ENCODE data around the gene EPHB3.

The EPHB3 gene

DNA sequence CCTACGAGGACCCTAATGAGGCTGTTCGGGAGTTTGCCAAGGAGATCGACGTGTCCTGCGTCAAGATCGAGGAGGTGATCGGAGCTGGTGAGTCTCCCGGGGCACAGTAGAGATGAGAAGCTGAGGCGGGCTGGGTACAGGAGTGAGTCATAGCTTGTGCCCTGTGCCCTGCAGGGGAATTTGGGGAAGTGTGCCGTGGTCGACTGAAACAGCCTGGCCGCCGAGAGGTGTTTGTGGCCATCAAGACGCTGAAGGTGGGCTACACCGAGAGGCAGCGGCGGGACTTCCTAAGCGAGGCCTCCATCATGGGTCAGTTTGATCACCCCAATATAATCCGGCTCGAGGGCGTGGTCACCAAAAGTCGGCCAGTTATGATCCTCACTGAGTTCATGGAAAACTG, 17.9 kb downstream of the EPHB3 start:
- no peak for DNase-seq (ENCODE audit: low read depth in 4 of 4, low spot score in 1 of 4)

DNA sequence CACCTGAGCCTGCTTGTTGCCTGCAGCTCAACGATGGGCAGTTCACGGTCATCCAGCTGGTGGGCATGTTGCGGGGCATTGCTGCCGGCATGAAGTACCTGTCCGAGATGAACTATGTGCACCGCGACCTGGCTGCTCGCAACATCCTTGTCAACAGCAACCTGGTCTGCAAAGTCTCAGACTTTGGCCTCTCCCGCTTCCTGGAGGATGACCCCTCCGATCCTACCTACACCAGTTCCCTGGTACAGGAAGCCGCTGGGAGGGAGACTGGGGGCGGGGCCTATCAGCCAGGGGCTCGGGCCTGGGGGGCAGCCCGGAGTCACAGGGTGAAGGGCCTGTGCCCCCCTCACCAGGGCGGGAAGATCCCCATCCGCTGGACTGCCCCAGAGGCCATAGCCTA, 18.8 kb downstream of the EPHB3 start:
- no peak for DNase-seq (ENCODE audit: low read depth in 4 of 4, low spot score in 1 of 4)

DNA sequence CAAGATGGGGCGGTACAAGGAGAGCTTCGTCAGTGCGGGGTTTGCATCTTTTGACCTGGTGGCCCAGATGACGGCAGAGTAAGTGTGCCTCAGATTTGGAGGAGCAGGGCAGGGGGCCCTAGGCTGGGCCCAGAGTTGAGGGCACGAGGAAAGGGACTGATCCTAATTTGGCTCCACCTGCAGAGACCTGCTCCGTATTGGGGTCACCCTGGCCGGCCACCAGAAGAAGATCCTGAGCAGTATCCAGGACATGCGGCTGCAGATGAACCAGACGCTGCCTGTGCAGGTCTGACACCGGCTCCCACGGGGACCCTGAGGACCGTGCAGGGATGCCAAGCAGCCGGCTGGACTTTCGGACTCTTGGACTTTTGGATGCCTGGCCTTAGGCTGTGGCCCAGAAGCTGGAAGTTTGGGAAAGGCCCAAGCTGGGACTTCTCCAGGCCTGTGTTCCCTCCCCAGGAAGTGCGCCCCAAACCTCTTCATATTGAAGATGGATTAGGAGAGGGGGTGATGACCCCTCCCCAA, 19.8 kb downstream of the EPHB3 start:
- no peak for DNase-seq (ENCODE audit: low read depth in 4 of 4, low spot score in 1 of 4)

DNA sequence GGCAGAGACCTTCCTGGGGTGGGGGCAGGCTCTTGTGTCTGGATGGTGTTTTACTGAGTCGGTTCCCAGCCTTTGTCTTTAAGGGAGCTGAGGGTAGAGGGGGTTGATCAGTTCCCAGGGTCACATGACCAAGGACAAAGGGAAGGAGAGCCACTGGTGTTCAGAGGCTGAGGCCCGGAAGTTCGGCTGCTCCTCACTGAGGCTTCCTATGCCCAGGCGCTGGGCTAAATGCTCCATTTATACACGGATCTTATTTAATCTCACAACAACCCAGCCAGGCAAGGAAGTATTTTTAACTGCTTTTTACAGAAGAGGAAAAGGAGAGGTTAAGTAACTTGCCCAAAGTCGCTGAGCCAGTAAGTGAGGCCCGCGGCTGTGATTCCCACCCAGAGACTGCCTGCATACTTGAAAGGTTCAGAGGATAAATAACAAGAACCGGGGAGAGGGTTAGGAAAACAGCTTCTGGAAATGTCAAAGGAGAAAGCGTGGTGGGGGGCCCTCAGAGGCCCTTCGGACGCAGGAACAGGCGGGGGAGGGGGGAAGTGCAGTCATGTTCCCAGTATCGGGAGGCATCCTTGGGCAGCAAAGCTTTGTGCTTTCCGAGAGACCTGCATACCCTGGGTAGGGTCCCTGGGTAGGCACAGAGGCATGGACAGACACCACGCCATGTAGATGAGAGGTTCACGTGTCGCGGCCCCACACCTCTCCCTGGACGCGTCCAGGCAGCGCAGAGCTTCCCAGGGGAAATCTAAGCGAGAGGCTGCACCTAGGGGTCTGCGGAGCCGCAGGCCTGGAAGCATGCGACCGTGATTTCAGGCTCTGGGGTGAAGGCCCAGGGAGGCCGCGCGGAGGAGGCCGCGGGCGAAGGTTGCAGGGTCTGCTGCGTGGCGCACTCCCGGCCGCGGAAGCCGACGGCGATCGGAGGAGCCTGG, 21.3 kb downstream of the EPHB3 start:
- DNase-seq (ENCODE audit: low read depth in 4 of 4, low spot score in 1 of 4), result no peak

DNA sequence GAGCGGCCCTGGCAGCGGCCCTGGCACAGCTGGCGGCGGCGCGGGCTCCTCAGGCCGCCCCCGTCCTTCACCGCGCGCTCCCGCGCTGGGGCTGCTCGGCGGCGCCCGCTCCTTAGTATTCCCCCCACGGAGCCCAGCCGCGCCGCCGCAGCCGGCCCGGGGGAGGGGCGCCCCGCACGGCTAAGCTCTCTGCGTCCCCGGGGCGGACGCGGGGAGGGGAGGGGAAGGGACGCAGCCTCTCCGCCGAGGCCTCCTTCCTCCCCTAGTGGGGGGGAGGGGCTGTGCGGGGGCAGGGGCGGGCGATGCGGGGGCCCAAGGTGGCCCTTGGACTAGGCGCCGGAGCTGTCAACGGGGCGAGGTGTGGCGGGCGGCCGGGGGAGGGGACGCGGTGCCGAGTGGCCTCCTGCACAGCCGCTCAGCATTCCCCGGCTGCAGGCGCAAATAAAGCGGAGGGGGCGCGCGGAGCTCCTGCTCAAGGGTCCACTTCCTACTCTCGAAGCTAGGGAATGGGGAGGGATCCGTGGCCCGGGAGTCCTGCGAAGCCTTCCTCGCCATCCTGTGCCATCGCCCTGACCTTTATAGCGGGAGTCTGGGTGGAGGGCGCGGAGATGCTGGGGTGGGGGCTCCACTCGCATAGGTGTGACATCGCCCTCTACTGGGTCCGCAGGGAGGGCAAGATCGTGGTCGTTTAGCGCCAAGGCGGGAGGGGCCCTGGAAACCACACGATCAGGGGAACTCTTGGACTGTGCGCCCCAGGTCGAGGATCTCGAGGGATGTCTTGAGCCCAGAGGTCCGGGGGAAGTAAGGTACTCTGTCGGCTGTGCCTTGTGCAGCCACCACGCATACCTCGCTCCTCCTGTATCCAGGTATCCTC, 22.2 kb downstream of the EPHB3 start:
- no peak for DNase-seq (ENCODE audit: low read depth in 4 of 4, low spot score in 1 of 4)

DNA sequence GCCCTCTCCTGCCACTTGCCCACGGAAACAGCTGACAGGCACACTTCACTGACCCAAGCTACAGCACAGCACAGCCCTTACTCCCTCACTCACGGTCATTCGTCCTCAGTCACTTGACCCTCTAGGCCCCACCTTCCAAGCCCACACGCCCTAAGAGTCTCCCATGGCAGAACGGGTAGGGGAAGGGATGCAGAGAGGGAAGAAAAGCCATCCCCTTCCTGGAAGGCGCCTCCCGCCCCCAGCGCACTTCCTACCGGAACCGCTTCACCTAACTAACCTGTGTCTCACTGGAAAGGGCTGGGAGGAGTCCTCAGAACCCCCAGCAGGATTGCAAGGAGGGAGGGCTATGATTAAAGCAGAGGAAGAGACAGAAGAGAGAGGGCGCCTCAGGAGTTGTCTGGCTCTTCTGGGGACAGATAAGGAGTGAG, 22.9 kb downstream of the EPHB3 start:
- DNase-seq (ENCODE audit: low read depth in 4 of 4, low spot score in 1 of 4), result no peak

DNA sequence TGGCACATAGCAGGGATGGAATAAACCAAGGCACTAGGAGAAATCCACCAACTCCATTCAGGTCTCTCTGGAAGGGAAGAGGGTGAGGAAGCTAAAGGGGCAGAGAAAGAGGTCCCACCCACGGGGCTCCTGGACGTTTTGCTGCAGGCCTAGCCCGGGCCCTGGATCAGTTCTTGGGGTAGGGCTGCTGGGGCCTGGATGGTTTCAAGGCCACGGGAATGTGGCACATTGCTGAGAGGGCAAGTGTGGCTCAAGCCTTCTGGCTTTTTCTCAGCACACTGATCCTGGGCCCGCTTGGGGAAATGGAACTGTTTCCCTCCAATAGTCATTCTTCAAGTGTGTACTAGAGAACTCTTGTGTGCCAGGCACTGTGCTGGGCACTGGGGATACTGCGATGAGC, 24.0 kb downstream of the EPHB3 start:
- DNase-seq (ENCODE audit: low read depth in 4 of 4, low spot score in 1 of 4), result no peak

DNA sequence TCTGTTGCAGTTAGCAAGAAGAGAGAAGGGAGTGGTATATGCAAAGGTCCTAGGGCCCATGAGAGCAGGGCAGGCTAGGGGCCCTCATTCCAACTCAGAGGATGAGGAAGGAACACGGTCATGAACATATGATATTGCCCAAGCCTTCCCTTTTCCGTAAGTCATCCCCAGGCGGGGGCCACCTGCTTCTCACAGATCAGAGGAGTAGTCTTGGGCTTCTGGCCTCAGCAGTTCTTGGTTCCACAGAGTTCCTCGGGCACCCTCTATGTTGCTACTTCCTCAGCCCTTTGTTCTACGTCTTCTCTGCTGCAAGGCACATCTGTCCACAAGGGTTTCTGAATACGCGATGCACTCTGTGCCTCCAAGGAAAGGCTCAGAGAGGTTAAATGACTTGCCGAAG, 25.3 kb downstream of the EPHB3 start:
- no peak for DNase-seq (ENCODE audit: low read depth in 4 of 4, low spot score in 1 of 4)

DNA sequence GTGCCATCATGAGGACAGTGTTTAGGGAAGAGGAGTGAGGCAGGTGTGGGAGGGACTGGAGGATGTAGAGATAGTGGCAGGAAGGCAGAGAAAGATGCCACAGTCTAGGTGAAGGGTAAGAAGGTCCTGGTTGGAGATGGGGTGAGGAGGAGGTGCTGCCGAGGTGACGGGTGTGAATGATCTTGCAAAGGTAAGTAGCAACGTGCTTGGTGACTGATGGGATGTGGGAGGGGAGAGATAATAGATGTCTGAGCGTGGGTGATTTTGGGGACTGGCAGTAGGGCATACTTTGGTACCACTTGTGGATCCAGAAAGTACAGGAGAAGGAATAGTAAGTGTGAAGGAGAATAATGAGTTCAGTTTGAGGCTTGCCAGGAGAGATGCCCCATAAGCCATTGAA, 27.2 kb downstream of the EPHB3 start:
- no peak for DNase-seq (ENCODE audit: low read depth in 4 of 4, low spot score in 1 of 4)

DNA sequence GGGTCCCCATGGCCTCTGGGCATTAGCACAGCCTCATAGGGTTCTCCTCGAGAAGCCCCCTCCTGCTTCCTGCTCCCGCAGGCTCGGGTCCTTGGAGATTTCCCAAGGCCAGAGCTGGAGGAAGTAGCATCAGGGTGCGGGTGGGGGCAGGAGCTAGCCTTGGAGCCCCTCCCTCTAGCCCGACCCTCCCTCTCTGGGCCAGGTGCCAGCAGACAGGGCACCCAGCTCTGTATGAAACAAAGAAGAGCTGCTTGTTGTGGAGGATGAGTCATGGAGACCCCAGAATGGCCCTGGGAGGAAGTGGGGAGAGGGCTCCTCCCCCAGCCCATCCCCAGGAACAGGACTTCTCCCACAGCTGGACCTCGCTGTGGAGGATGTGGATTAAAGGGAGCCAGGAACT, 29.2 kb downstream of the EPHB3 start:
- DNase-seq (ENCODE audit: low read depth in 4 of 4, low spot score in 1 of 4), result no peak

DNA sequence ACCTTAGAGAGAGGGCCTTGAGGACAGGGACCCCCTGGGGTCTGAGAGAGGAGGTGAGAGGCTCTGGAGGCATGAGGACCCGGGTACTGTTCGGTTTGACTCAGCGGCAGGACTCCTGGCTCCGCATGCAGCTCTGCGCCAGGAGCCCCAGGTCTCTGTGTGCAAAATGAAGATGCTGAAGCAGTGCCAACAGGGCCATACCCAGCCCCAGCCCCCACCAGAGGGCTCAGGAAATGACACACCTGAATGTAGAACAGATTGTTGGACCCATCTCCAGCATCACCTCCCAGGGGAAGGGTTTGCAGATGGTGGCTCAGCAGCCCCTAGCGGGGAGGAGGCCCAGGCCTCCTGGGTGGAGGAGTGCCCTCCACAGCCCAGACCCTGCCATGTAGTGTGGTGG, 30.2 kb downstream of the EPHB3 start:
- no peak for DNase-seq (ENCODE audit: low read depth in 4 of 4, low spot score in 1 of 4)

DNA sequence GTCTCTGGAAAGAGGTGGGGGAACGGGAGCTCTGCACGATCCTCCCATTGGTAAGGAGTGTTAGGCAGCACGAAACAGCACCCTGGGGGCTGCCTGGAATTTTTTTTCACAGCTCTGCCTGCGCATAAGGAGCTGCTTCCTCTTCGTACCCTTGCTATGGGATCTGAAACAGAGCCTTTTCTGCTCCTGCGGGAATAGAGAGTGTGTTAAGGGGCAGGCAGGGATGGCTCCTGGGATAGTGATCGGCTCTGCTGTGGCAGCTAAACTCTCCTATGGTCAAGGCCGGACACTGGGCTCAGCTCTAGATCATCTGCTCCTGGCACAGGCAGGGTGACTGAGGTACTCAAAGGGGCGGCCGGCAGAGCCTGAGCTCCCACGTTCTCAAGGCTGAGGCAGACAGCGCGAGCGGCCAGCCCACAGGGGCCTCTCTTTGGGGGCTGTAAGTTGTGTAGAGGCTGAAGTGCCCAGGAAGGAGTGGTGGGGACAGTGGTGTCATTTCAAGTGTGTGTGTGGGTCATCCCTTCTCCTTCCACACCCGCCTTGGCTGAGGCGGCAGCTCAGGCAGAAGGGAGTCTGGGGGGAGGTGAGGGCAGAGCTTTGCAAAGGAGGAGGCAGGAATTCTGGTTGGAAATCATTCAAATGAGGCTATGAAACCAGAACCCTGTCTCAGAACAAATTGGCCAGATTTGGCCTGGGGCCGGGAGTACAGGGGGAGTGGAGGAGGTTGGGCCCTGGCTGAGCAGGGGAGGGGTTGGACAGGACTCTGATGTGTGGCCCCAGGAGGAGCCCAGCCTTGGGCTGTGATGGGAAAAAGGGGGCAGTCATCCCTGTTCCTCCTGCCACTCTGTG, 31.0 kb downstream of the EPHB3 start:
- DNase-seq (ENCODE audit: low read depth in 4 of 4, low spot score in 1 of 4), result no peak

DNA sequence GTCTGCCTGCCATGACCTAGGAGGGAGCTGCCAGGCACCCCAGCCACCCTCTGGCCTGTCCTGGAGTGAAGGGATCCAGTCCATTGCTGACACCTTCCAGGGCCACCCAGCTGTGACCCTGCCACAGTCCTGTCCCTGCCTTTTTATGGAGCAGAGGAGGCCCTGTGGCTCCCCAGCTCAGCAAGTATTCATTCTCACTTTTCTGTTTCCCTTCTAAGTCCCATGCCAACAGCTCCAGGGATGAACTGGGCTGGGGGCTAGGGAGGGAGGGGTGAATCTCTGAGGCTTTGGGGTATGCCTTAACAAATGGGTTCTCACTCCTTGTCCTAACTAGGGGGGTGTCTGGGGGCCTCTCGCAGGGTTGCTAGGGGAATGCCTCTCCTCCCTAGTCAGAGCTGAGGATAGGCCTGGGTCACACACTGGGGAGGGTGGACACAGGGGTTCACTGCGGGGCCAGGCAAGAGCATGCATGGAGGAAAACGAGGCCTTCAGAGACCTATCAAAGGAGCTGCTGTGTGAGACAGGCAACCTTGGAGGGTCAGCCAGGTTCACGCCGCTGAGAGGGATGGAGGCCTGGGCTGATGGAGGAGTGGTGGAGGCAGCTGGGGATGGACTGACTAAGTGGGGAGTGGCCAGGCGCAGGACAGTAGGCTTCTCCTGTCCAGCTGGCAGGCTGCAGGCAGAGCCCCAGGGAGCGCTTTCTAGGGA, 31.8 kb downstream of the EPHB3 start:
- no peak for DNase-seq (ENCODE audit: low read depth in 4 of 4, low spot score in 1 of 4)

DNA sequence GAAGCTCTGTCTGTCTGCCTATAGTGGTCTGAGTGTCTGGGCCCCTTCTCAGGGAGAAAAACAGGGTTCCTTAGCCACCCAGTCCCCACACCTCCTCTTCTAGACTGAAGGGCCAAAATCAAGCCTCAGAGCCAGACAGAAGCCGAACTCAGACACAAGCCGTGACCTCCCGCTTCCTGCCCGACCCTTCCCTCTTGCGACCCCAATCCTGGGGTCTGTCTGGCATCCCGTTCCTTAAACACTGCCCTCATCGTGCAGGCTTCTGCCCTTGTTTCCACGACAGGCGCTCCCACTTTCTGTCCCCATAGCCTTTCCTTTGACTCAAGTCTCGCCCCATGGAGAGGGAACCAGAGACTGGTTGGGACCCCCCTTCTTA, 32.3 kb downstream of the EPHB3 start:
- DNase-seq (ENCODE audit: low read depth in 4 of 4, low spot score in 1 of 4), result no peak

DNA sequence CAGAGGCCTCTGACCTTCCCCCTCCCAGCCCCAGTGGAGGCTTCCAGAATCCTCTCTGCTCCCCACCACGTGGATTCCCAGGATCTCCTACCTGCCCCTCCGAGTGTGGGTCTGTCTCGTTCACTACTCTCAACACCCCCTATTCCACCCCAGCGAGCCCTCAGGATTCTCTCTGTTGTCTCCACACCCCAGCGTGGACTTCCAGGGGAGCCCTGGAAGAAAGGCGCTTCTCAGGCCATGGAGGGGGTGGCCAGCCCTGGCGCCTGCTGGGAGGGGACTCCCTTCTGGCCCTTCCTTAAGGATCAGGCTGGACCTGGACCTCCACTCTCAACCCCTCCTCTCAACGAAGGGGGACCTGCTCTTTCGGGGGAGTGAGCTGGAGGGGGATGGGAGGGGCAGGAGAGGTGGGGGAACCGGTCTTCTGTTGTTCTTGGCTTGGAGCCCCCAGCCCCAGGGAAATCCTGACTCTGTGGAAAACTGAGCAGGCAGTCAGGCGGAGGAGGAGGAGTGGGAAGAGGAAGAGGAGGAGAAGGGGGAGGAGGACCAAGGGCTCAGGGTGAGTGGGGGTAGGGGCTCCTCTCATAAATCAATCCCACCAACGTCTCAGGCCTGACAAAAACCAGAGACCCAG, 32.9 kb downstream of the EPHB3 start:
- no peak for DNase-seq (ENCODE audit: low read depth in 4 of 4, low spot score in 1 of 4)

DNA sequence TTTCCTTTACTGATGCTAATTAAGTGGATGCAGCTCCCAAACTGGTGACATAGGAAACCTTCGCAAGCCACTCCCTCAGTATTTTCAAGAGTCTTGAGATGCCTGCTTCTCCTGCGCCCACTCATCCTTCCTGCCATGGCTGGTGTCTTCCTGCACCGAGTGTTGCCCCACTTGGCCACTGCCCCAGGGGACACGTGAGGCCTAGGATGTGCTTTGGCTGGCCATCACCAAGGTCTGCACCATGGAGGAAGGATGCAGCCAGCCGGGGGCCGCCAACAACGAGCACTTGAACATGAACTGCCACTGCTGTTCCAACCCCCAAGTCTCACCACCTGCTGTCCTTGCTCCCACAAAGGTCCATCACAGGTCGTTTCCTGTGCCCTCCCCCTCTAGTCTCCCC, 34.1 kb downstream of the EPHB3 start:
- no peak for DNase-seq (ENCODE audit: low read depth in 4 of 4, low spot score in 1 of 4)

DNA sequence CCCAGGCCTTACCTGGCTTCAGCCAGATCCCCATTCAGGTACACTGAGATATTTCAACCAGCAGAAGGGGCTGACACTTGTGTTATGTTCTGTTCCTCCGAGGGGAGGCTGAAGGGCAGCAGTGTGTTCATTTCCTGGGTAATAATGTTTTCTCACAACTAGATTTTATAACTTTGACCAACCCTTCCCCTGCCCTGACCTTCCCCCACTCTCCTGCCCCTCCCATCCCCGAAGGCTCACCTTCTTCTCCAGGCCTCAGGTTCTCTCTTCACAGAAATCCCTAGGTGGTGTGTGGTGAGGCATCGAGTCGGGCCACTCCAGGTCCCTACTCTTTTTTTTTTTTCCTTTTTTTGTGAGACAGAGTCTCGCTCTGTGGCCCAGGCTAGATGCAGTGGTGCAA, 34.6 kb downstream of the EPHB3 start:
- no peak for DNase-seq (ENCODE audit: low read depth in 4 of 4, low spot score in 1 of 4)

DNA sequence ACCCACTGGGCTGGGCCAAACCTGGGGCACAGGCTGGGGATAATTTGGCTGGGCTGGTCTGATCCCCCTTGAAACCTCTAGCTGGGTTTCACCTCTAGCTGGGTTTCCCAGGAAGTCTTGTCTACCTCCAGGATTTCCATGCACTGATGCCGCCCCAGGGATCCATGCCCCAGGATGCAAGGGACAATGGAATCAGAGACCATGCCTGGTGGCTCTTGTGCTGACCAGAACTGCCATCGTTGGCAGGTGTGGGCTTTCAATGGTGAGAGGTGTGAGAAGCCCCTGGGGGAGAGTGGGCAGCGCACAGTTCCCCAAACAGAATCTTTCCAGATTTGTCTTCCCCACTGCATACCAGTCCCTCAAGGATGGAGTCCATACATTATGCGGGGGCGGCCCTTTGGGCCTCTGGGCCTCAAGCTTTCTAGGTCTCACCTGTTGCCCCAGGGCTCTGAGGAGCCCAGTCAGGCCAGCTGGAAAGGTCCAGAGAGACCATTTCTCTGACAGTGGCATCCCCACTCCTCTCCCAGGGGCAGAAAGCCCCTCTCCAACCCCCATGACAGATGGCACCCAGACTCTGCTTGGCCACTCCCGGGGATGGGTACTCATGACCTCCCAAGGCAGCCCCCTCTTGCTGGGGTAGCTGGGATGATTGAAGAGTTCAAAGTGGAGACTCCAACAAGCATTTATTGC, 35.4 kb downstream of the EPHB3 start:
- no peak for DNase-seq (ENCODE audit: low read depth in 4 of 4, low spot score in 1 of 4)

DNA sequence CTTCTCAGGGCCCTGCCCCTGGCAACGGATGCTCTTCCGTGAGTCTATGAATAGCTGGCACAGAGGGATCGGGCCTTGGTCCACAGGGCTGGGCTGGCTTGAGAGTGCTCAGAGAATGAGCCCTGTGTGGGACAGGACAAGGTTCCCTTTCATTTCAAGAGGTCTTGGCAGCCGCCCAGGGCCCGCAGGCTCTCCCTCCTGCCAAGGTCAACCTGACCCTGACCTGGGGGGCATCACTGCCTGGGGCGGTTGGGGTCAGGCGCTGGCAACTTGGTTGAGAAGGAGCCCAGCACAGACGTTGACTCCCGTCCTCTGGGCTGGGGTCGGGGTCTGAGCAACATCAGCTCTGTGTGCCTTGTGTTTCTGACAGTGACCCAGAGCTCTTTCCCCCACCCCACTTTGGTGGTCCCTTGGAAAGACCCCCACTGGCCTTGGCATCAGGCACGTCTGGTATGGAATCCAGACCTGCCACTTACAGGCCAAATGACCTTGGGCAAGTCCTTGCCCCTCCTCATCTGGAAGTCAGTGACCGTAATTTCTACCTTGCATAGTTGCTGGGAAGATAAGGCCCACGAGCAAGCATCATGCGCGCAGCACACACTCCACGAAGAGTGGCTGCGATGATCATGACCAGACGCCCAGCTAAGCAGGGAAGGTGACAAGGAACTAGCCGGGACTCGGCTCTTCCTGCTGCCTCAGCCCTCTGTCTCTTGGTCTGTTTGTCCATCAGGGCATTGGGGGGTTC, 36.4 kb downstream of the EPHB3 start:
- no peak for DNase-seq (ENCODE audit: low read depth in 4 of 4, low spot score in 1 of 4)

All from stimulated activated CD4-positive, alpha-beta T cell treated with anti-CD3 and anti-CD28 coated beads, Interleukin-1b, Interleukin-23, amount 100 ng/mL, for 24 hours (primary cell).